Breast epithelium (tissue), 4 donors: Measurements from ENCODE around the gene SRGAP3. TPM values are rescaled to one million over a fixed set of nuclear protein-coding genes. Genes with fewer than 3 reads are reported as not detected.
A peak's percentile ranks its signal among the peaks of the same experiment; 100 is the strongest.

ENCODE experiments used
- DNase-seq, 2 donors: peaks; one replicate each; pipeline ENCODE4 v3.0.0-alpha.2; 2019; ENCODE audit warnings: low spot score in 2 of 2
- H3K27ac ChIP-seq, 2 donors: fragments of 200-600 bp; sonication (generic) in 1 of 2; one replicate each; pipeline ENCODE4 v1.5.1; 2016 to 2019; ENCODE audit warnings: mild to moderate bottlenecking in 1 of 2
- H3K27me3 ChIP-seq, 2 donors: fragments of 200-600 bp; sonication (generic) in 1 of 2; one replicate each; pipeline versions ENCODE4 v1.5.1 to v1.6.0; 2017 to 2019; ENCODE audit warnings: control low read depth in 1 of 2, mild to moderate bottlenecking in 1 of 2
- H3K36me3 ChIP-seq: fragments of 200-600 bp; one replicate; pipeline ENCODE4 v1.5.1; 2019
- H3K4me1 ChIP-seq, 2 donors: fragments of 200-600 bp; sonication (generic); one replicate each; pipeline ENCODE4 v1.5.1; 2016 to 2019; ENCODE audit warnings: control low read depth in 1 of 2
- H3K4me3 ChIP-seq, 3 donors: fragments of 200-600 bp; sonication (generic); 1 replicate in 2 of 3; 2 replicates in 1 of 3; pipeline ENCODE4 v1.5.1; 2016 to 2019; ENCODE audit warnings: mild to moderate bottlenecking in 3 of 3, moderate library complexity in 2 of 3
- H3K9me3 ChIP-seq, 2 donors: fragments of 200-600 bp; sonication (generic) in 1 of 2; one replicate each; pipeline ENCODE4 v1.5.1; 2016 to 2019; ENCODE audit warnings: control low read depth in 1 of 2
- CTCF ChIP-seq, 3 donors: fragments of 450-650 bp; IDR thresholded peaks; one replicate each; pipeline ENCODE4 v1.5.1; 2016 to 2017; ENCODE audit warnings: antibody characterized with exemption in 3 of 3, mild to moderate bottlenecking in 3 of 3, moderate library complexity in 3 of 3
- POLR2A ChIP-seq: fragments of 450-650 bp; IDR thresholded peaks from one replicate; pipeline ENCODE4 v1.6.1; 2016; ENCODE audit warnings: antibody characterized with exemption, mild to moderate bottlenecking, moderate library complexity
- POLR2AphosphoS5 ChIP-seq, 3 donors: sonication (generic); formaldehyde crosslinking; IDR thresholded peaks; one replicate each; pipeline ENCODE4 v1.6.1; 2017; ENCODE audit warnings: antibody characterized with exemption in 3 of 3
- intact Hi-C: fragments of 100-400 bp; cut with DNase I; formaldehyde crosslinking; loops from one replicate; pipeline ENCODE4 v1.15.1; 2023; ENCODE audit warnings: low total_unique reads
- total RNA-seq, 3 donors: library from RNA; depleted of rRNA; stranded (reverse); fragments of >200 nt; gene quantifications; one replicate each; pipeline ENCODE4 v1.1.0, GENCODE V29; 2016

Gene SRGAP3
- total RNA-seq, 3 donors from 2014 or later: 13.6 to 21.5 (median 19.0) TPM

- intact Hi-C loops: no loop called here
- Histone ChIP-seq H3K9me3 (peaks cover 0 to 4% of the 10 kb centered on the region in 2 donors), H3K4me1 (peaks cover 0 to under 1% of the 10 kb centered on the region in 2 donors), H3K36me3 (no peaks in the 10 kb centered on the region), H3K4me3 (peak overlapping the region; percentile 28 to 67 (median 51)), H3K27ac (no peak overlapping the region), H3K27me3 (no peaks in the 10 kb centered on the region)
- no peak for DNase-seq
- TF ChIP-seq CTCF (IDR thresholded peaks at IDR 0.05) (no peak), POLR2AphosphoS5 (IDR thresholded peaks at IDR 0.05) (no peak), POLR2A (no peak)
These were observed 113.4 kb downstream of the SRGAP3 start for GRCh38 chr3:9135930-9136525.

DNA sequence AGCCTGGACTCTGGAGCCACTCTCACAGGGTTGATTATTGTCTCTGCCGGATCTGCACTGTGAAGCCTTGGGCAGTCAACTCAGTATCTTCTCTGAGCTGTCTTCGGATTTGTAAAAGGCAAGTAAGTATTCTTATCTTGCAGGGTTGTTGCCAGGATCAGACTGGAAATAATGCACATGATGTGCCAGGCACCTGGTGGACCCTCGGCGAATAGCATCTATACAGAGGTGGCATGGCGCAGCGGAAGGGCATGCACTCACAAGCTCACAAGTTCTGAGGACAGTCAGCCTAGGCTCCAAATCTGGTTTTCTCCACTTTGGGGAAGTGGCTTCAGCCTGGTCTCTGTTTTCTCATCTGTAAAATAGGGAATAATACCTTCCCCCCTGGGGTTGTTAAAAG, 113.9 kb downstream of the SRGAP3 start:
- no peaks in the 10 kb centered on the region for H3K27me3 ChIP-seq
- H3K4me3 ChIP-seq: peak overlapping the region in 1 of 3 donors; percentile 67
- H3K36me3 ChIP-seq: no peaks in the 10 kb centered on the region
- no peak for TF ChIP-seq CTCF (IDR thresholded peaks at IDR 0.05)
- TF ChIP-seq POLR2A: no peak
- TF ChIP-seq POLR2AphosphoS5 (IDR thresholded peaks at IDR 0.05): no peak
- H3K9me3 ChIP-seq: peaks cover 0 to 4% of the 10 kb centered on the region in 2 donors
- DNase-seq: no peak
- no peak overlapping the region for H3K27ac ChIP-seq
- intact Hi-C loops: no loop called here
- peaks cover 0 to 4% of the 10 kb centered on the region in 2 donors for H3K4me1 ChIP-seq

GRCh38 chr3:9133656-9134055, 115.8 kb downstream of the SRGAP3 start:
- no peaks in the 10 kb centered on the region for H3K27me3 ChIP-seq
- H3K36me3 ChIP-seq: no peaks in the 10 kb centered on the region
- no peak overlapping the region for H3K4me3 ChIP-seq
- intact Hi-C loops: loop anchor here (5.0 kb wide), 1 partner anchor 849 kb away; no protein-coding TSS in a partner anchor
- no peak for TF ChIP-seq POLR2A
- H3K27ac ChIP-seq: no peak overlapping the region
- H3K4me1 ChIP-seq: peaks cover 0 to 6% of the 10 kb centered on the region in 2 donors
- no peak for DNase-seq
- no peaks in the 10 kb centered on the region for H3K9me3 ChIP-seq

GRCh38 chr3:9130345-9131305, 118.8 kb downstream of the SRGAP3 start:
- Histone ChIP-seq H3K9me3 (no peaks in the 10 kb centered on the region), H3K4me3 (no peak overlapping the region), H3K4me1 (peaks cover 0 to 6% of the 10 kb centered on the region in 2 donors), H3K27me3 (no peaks in the 10 kb centered on the region), H3K27ac (no peak overlapping the region), H3K36me3 (no peaks in the 10 kb centered on the region)
- intact Hi-C loops: loop anchor here (5.0 kb wide), 1 partner anchor 852 kb away; no protein-coding TSS in a partner anchor
- TF ChIP-seq POLR2AphosphoS5 (IDR thresholded peaks at IDR 0.05) (no peak), CTCF (IDR thresholded peaks at IDR 0.05) (no peak), POLR2A (no peak)
- DNase-seq: no peak

DNA sequence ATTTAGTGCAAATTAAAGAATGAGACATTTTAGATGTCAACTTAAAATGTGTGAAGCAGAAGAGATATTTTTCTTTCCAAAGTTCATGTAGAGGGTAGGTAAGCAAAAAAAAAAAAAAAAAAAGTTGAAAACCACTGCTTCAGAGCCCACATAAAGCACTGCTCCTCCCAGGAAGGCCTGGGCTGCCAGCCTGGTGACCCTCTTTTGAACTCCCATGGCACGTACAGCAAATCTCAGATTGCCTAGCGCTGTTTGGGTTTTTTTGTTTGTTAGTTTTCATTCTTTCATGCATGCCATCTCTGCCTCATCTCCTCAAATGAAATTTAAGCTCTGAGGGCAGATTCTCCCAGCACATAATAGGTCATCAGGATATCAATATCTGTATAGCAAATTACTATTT, 120.1 kb downstream of the SRGAP3 start:
- Histone ChIP-seq H3K9me3 (no peaks in the 10 kb centered on the region), H3K27me3 (no peaks in the 10 kb centered on the region), H3K4me3 (no peak overlapping the region), H3K36me3 (no peaks in the 10 kb centered on the region), H3K27ac (no peak overlapping the region), H3K4me1 (peaks cover 0 to 6% of the 10 kb centered on the region in 2 donors)
- intact Hi-C loops: no loop called here
- no peak for TF ChIP-seq CTCF (IDR thresholded peaks at IDR 0.05)
- no peak for DNase-seq
